Adrenal gland (tissue), 12 donors: ENCODE data around the gene EXD1. TPM values are rescaled to one million over a fixed set of nuclear protein-coding genes. Genes with fewer than 3 reads are reported as not detected.

Experiments used
- DNase-seq, 7 donors: peaks; one replicate each; pipeline ENCODE4 v3.0.0-alpha.2; 2019 to 2020
- H3K27ac ChIP-seq, 5 donors: fragments of 200-600 bp; sonication (generic) in 4 of 5; 1 replicate in 3 of 5; 2 replicates in 2 of 5; pipeline versions ENCODE4 v1.5.1 to v1.8.0; 2016 to 2020; ENCODE audit warnings: mild to moderate bottlenecking in 1 of 5
- H3K27me3 ChIP-seq: fragments of 200-600 bp; 2 replicates; pipeline ENCODE4 v1.8.0; 2021
- H3K36me3 ChIP-seq, 2 donors: fragments of 200-600 bp; replicated peaks in 1 of 2; 1 replicate in 1 of 2; 2 replicates in 1 of 2; pipeline versions ENCODE4 v1.5.1 to v1.8.0; 2018 to 2022
- H3K4me1 ChIP-seq, 2 donors: fragments of 200-600 bp; replicated peaks in 1 of 2; 1 replicate in 1 of 2; 2 replicates in 1 of 2; pipeline versions ENCODE4 v1.5.1 to v1.8.0; 2018 to 2021
- H3K4me3 ChIP-seq, 4 donors: fragments of 200-600 bp; sonication (generic) in 3 of 4; one replicate each; pipeline ENCODE4 v1.5.1; 2016 to 2018
- H3K9me3 ChIP-seq, 3 donors: fragments of 200-600 bp; sonication (generic) in 1 of 3; replicated peaks in 1 of 3; 1 replicate in 2 of 3; 2 replicates in 1 of 3; pipeline versions ENCODE4 v1.5.1 to v1.8.0; 2016 to 2021
- POLR2A ChIP-seq, 2 donors: fragments of 450-650 bp; IDR thresholded peaks; one replicate each; pipeline ENCODE4 v1.6.1; 2017; ENCODE audit warnings: antibody characterized with exemption in 2 of 2, mild to moderate bottlenecking in 2 of 2, moderate library complexity in 1 of 2
- WGBS, 4 donors: extraction: QIAGEN DNeasy Blood & Tissue Kit in 2 of 4; methylation state at CpG; one replicate each; pipeline versions ENCODE4 v1.1.5 to v1.1.7; 2013 to 2017; 5-methylcytosine and 5-hydroxymethylcytosine counted together
- intact Hi-C, 2 donors: fragments of 100-400 bp; cut with DNase I; formaldehyde crosslinking; loops; one replicate each; pipeline versions ENCODE4 v1.14.1 to v1.15.0; 2022 to 2023
- polyA plus RNA-seq, 3 donors: library from polyadenylated mRNA; stranded (reverse); fragments of 200-250 nt in 2 of 3; fragments of 350-450 nt in 1 of 3; fragmentation: Illumina TruSeq in 1 of 3; extraction: RNeasy Lipid Tissue Mini Kit (QIAGEN cat#74804) in 1 of 3; gene quantifications; one replicate each; pipeline ENCODE4 v1.2.3, GENCODE V29; 2013 to 2014
- total RNA-seq, 9 donors: library from RNA; depleted of rRNA in 4 of 9; stranded (reverse); fragments of >200 nt in 4 of 9; fragments of 120-200 nt in 1 of 9; fragmentation: NEBNext Ultra II Directional in 1 of 9; extraction: Animal tissue kit (Norgen Biotek cat#: 25700) in 1 of 9; gene quantifications; one replicate each; pipeline versions ENCODE4 v1.1.0 to v1.2.4, GENCODE V29; 2013 to 2023
- TF ChIP-seq, protein P1 (sequence below), 6 experiments: fragments of 450-650 bp in 4 of 6; fragments of 200-600 bp in 2 of 6; sonication (generic) in 1 of 6; IDR thresholded peaks; 1 replicate in 5 of 6; 2 replicates in 1 of 6; pipeline versions ENCODE4 v1.5.1 to v1.8.0; 2016 to 2021; ENCODE audit warnings: antibody characterized with exemption in 6 of 6, mild to moderate bottlenecking in 2 of 6, moderate library complexity in 1 of 6
- donor health status: healthy with polysubstance abuse.
- donor health status: Bipolar disorder and iron deficiency.
- donor health status: DM: yes; HTN: yes; CAD: no.
- donor health status: DM: no; HTN: no; CAD: no.
- donor health status: DM: no; HTN: no; CAD: no.
- donor health status: DM: yes; HTN: yes; CAD: no.

Gene EXD1
- total and polyA plus RNA-seq, 12 donors, result 0.11 TPM; not detected in 11

DNA sequence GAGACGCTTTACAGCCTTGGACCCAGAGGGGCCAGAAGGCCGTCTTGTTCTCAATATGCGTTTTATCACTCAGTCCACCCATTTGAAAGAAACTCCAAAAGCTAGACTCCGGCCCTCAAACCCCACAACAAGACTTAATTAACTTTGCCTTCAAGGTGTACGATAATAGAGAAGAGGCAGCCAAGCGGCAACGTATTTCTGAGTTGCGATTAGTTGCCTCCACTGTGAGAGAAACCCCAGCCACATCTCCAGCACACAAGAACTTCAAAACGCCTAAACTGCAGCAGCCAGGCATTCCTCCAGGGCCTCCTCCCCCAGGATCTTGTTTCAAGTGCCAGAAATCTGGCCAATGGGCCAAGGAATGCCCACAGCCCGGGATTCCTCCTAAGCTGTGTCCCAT, 97.1 kb downstream of the EXD1 start:
- no peaks in the 10 kb centered on the region for H3K4me1 ChIP-seq
- intact Hi-C loops, result no loop called here
- no peaks in the 10 kb centered on the region for H3K36me3 ChIP-seq
- 77 to 85% (median 82%) methylated on average over 9 to 10 of the region's 10 CpGs for WGBS, 4 donors
- H3K27ac ChIP-seq, result no peak overlapping the region
- H3K4me3 ChIP-seq, result no peak overlapping the region
- no peak for DNase-seq
- H3K9me3 ChIP-seq, result no peaks in the 10 kb centered on the region
- no peaks in the 10 kb centered on the region for H3K27me3 ChIP-seq
- TF ChIP-seq, protein P1, sequence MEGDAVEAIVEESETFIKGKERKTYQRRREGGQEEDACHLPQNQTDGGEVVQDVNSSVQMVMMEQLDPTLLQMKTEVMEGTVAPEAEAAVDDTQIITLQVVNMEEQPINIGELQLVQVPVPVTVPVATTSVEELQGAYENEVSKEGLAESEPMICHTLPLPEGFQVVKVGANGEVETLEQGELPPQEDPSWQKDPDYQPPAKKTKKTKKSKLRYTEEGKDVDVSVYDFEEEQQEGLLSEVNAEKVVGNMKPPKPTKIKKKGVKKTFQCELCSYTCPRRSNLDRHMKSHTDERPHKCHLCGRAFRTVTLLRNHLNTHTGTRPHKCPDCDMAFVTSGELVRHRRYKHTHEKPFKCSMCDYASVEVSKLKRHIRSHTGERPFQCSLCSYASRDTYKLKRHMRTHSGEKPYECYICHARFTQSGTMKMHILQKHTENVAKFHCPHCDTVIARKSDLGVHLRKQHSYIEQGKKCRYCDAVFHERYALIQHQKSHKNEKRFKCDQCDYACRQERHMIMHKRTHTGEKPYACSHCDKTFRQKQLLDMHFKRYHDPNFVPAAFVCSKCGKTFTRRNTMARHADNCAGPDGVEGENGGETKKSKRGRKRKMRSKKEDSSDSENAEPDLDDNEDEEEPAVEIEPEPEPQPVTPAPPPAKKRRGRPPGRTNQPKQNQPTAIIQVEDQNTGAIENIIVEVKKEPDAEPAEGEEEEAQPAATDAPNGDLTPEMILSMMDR (IDR thresholded peaks at IDR 0.05), result no peak
- TF ChIP-seq POLR2A (IDR thresholded peaks at IDR 0.05), result no peak

Other genes with a start within 250 kb of the EXD1 start
- gene INO80, start 114.5 kb downstream of the EXD1 start, total RNA-seq, result 10 to 100 TPM; 16.7 to 25.0 (median 17.9) TPM
- 10 to 100 TPM in 1 of 3 donors, 1 to 10 TPM in 2; 5.4 to 20.6 (median 5.9) TPM for gene INO80, start 114.5 kb downstream of the EXD1 start, polyA plus RNA-seq
- 100 to 1,000 TPM; 106 to 387 (median 174) TPM for gene CHP1, start 511 bp upstream of the EXD1 start, total RNA-seq
- gene CHP1, start 511 bp upstream of the EXD1 start, polyA plus RNA-seq, result 100 to 1,000 TPM in 1 of 3 donors, 10 to 100 TPM in 2; 39.7 to 162 (median 40.5) TPM
- gene OIP5, start 101.8 kb upstream of the EXD1 start, total RNA-seq, result 1 to 10 TPM in 8 of 9 donors, under 1 TPM in 1; 0.28 to 8.2 (median 2.8) TPM
- gene OIP5, start 101.8 kb upstream of the EXD1 start, polyA plus RNA-seq, result 1 to 10 TPM in 2 of 3 donors, under 1 TPM in 1; 0.57 to 1.9 (median 1.1) TPM
- 10 to 100 TPM in 8 of 9 donors, 1 to 10 TPM in 1; 6.5 to 74.3 (median 30.0) TPM for gene NUSAP1, start 102.1 kb upstream of the EXD1 start, total RNA-seq
- 10 to 100 TPM; 12.8 to 19.5 (median 18.6) TPM for gene NUSAP1, start 102.1 kb upstream of the EXD1 start, polyA plus RNA-seq
- 10 to 100 TPM; 24.4 to 72.4 (median 44.4) TPM for gene NDUFAF1, start 171.7 kb upstream of the EXD1 start, total RNA-seq
- gene NDUFAF1, start 171.7 kb upstream of the EXD1 start, polyA plus RNA-seq, result 10 to 100 TPM; 21.1 to 78.8 (median 41.1) TPM
- 10 to 100 TPM; 24.0 to 53.7 (median 36.0) TPM for gene RTF1, start 186.3 kb upstream of the EXD1 start, total RNA-seq
- 10 to 100 TPM; 40.1 to 49.5 (median 40.2) TPM for gene RTF1, start 186.3 kb upstream of the EXD1 start, polyA plus RNA-seq